MM.1S (cell line): ENCODE data around the gene OLFM3.

Experiments used
- EZH2 ChIP-seq: fragments of 300-600 bp; sonication (generic); optimal IDR thresholded peaks from 2 replicates; pipeline ENCODE3; 2017; ENCODE audit warnings: low read depth, mild to moderate bottlenecking, antibody characterized with exemption, low read length, mixed read lengths
- EZH2phosphoT487 ChIP-seq: fragments of 300-600 bp; sonication (generic); IDR thresholded peaks from 2 replicates; pipeline ENCODE4 v1.6.1; 2018; ENCODE audit warnings: antibody characterized with exemption, low read length
- TF ChIP-seq, protein P1 (sequence below): fragments of 300-600 bp; sonication (generic); IDR thresholded peaks from 2 replicates; pipeline ENCODE4 v1.5.1; 2016; ENCODE audit warnings: antibody characterized with exemption, low read length, mixed read lengths

DNA sequence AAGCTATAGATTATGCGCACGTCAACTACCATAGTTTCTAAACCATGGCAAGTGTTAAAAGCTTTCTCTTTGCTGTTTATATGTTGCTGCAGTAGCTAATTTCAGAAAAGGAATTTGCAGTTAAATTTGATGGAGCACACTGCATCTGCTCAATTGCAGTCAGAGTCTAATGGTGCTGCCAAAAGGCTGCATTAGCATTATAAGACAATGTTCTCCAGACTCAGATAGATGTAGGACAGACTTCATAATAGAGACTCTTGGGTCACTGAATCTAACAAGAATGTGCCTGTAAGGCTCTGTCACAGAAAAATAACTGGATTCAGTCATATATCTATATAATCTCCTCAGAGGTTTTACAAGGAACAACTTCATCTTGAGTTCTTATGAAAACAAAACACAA lies 198.3 kb downstream of the OLFM3 start:
- TF ChIP-seq, protein P1, sequence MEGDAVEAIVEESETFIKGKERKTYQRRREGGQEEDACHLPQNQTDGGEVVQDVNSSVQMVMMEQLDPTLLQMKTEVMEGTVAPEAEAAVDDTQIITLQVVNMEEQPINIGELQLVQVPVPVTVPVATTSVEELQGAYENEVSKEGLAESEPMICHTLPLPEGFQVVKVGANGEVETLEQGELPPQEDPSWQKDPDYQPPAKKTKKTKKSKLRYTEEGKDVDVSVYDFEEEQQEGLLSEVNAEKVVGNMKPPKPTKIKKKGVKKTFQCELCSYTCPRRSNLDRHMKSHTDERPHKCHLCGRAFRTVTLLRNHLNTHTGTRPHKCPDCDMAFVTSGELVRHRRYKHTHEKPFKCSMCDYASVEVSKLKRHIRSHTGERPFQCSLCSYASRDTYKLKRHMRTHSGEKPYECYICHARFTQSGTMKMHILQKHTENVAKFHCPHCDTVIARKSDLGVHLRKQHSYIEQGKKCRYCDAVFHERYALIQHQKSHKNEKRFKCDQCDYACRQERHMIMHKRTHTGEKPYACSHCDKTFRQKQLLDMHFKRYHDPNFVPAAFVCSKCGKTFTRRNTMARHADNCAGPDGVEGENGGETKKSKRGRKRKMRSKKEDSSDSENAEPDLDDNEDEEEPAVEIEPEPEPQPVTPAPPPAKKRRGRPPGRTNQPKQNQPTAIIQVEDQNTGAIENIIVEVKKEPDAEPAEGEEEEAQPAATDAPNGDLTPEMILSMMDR = no peak
- no peak for TF ChIP-seq EZH2
- TF ChIP-seq EZH2phosphoT487 = no peak
